Ishikawa (cell line): ENCODE results near the gene AP1S1.

ENCODE experiments used
- CEBPB ChIP-seq: IDR thresholded peaks from 2 replicates; pipeline ENCODE4 v1.6.1; 2012
- CREB1 ChIP-seq: IDR thresholded peaks from 2 replicates; pipeline ENCODE4 v1.6.1; 2012; ENCODE audit warnings: low read depth
- EGR1 ChIP-seq: IDR thresholded peaks from 2 replicates; pipeline ENCODE4 v1.6.1; 2012
- EP300 ChIP-seq: IDR thresholded peaks from 2 replicates; pipeline ENCODE4 v1.6.1; 2012; ENCODE audit warnings: borderline replicate concordance
- FOXM1 ChIP-seq: IDR thresholded peaks from 2 replicates; pipeline ENCODE4 v1.6.1; 2012; ENCODE audit warnings: low read depth, borderline replicate concordance
- MAX ChIP-seq: IDR thresholded peaks from 2 replicates; pipeline ENCODE4 v1.6.1; 2012
- NFIC ChIP-seq: IDR thresholded peaks from 2 replicates; pipeline ENCODE4 v1.6.1; 2012
- RAD21 ChIP-seq: IDR thresholded peaks from 2 replicates; pipeline ENCODE4 v1.6.1; 2012; ENCODE audit warnings: low read depth
- TAF1 ChIP-seq: IDR thresholded peaks from 2 replicates; pipeline ENCODE4 v1.6.1; 2012; ENCODE audit warnings: low read depth, mild to moderate bottlenecking
- TCF12 ChIP-seq: IDR thresholded peaks from 2 replicates; pipeline ENCODE4 v1.6.1; 2012; ENCODE audit warnings: low read depth
- TEAD4 ChIP-seq: IDR thresholded peaks from 2 replicates; pipeline ENCODE4 v1.6.1; 2012
- YY1 ChIP-seq: IDR thresholded peaks from 2 replicates; pipeline ENCODE4 v1.6.1; 2012; ENCODE audit warnings: low read depth
- ZBTB7A ChIP-seq: IDR thresholded peaks from 2 replicates; pipeline ENCODE4 v1.6.1; 2012; ENCODE audit warnings: low read depth
- TF ChIP-seq, protein P1 (sequence below): IDR thresholded peaks from 2 replicates; pipeline ENCODE4 v1.6.1; 2012
- TF ChIP-seq, protein P2 (sequence below): IDR thresholded peaks from 2 replicates; pipeline ENCODE4 v1.6.1; 2012; ENCODE audit warnings: low read depth, mild to moderate bottlenecking

Gene AP1S1

DNA sequence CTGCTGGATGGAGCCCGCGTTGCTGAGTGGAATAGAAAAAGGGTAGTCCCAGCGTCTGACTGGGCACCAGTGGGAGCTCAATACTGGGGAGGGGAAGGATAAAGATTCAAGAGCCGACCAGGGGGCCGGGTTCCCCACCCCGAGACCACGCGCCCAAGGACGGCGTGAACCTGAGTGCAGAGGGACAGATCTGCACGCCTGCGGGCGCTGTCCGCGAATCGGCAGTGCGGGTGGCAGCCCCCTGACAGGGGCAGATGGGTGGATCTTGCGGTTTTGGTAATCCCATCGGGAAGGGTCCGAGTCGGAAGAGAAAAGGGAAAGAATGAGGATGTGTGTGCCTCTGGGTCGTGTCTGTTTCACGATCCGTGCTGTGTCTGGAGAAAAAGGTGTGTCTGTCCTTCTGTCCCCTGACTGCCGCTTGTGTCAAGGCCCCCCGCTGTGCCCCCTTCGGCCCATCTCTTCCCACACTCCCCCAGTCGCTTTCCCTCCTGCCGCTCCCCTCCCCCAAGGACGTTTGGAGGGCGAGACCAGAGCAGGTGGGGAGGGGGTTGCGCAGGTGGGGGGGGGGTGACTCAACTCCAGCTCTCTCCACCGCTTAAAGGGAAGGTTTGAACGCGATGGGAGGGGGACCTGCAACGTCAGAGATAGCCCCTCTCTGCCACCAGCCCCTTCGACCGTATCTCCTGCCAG is 11.8 kb downstream of the AP1S1 start:
- TF ChIP-seq, protein P1, sequence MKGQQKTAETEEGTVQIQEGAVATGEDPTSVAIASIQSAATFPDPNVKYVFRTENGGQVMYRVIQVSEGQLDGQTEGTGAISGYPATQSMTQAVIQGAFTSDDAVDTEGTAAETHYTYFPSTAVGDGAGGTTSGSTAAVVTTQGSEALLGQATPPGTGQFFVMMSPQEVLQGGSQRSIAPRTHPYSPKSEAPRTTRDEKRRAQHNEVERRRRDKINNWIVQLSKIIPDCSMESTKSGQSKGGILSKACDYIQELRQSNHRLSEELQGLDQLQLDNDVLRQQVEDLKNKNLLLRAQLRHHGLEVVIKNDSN, result no peak
- no peak for TF ChIP-seq YY1
- TF ChIP-seq TAF1, result no peak
- TF ChIP-seq MAX, result no peak
- no peak for TF ChIP-seq EGR1
- TF ChIP-seq TEAD4, result no peak
- no peak for TF ChIP-seq ZBTB7A
- no peak for TF ChIP-seq RAD21
- no peak for TF ChIP-seq NFIC
- TF ChIP-seq CEBPB, result no peak
- TF ChIP-seq, protein P2, sequence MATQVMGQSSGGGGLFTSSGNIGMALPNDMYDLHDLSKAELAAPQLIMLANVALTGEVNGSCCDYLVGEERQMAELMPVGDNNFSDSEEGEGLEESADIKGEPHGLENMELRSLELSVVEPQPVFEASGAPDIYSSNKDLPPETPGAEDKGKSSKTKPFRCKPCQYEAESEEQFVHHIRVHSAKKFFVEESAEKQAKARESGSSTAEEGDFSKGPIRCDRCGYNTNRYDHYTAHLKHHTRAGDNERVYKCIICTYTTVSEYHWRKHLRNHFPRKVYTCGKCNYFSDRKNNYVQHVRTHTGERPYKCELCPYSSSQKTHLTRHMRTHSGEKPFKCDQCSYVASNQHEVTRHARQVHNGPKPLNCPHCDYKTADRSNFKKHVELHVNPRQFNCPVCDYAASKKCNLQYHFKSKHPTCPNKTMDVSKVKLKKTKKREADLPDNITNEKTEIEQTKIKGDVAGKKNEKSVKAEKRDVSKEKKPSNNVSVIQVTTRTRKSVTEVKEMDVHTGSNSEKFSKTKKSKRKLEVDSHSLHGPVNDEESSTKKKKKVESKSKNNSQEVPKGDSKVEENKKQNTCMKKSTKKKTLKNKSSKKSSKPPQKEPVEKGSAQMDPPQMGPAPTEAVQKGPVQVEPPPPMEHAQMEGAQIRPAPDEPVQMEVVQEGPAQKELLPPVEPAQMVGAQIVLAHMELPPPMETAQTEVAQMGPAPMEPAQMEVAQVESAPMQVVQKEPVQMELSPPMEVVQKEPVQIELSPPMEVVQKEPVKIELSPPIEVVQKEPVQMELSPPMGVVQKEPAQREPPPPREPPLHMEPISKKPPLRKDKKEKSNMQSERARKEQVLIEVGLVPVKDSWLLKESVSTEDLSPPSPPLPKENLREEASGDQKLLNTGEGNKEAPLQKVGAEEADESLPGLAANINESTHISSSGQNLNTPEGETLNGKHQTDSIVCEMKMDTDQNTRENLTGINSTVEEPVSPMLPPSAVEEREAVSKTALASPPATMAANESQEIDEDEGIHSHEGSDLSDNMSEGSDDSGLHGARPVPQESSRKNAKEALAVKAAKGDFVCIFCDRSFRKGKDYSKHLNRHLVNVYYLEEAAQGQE, result no peak

DNA sequence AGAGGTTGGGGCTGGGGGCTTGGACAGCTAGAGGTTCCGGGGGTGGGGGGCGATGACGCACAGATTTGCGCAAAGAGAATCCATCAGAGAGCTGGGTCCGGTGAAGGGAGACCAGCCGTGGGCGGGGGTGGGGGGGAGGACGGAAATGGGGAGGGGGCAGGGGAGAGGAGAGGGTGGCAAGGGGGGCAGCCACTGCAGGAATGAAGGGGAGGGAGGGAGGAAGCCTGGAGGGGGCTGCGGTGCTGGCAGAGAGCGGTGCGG is 12.3 kb downstream of the AP1S1 start:
- no peak for TF ChIP-seq TCF12

DNA sequence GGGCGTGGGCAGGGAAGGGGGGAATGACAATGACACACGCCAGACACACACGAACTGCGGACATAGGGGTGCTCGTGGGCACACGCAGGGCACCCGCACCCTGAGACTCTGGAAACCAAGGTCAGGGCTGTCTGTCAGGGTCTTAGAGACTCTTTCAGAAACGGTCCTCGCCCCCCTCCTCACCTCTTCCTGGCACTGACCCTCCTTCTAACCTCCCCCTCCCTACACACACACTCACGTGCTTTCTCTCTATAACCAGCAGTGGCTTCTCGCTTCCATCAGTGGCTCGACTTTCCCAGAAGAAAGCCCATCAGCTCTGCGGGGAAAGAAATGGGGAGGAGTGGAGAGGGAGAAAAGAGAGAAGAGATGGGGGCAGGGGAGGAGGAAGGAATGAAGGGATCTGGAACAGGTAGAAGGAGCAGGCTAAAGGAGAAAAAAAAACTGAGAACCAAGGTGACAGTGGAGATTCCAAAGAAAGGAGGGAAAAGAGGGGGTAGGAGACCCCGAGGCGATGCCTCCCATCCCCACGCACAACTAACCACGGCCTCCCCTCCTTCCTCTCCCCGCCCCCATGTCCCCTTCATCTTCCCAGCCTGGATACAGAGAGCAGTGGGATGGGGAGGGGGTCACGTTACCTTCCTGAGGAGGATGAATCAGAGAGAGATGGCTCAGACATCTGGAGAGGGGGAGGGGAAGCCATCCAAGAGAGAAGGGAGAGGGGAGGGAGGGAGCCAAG is 12.8 kb downstream of the AP1S1 start:
- TF ChIP-seq TCF12 (no peak), YY1 (no peak), NFIC (no peak), EP300 (no peak), TEAD4 (no peak), ZBTB7A (no peak)
- TF ChIP-seq, protein P1, result no peak
- TF ChIP-seq, protein P2, result no peak

DNA sequence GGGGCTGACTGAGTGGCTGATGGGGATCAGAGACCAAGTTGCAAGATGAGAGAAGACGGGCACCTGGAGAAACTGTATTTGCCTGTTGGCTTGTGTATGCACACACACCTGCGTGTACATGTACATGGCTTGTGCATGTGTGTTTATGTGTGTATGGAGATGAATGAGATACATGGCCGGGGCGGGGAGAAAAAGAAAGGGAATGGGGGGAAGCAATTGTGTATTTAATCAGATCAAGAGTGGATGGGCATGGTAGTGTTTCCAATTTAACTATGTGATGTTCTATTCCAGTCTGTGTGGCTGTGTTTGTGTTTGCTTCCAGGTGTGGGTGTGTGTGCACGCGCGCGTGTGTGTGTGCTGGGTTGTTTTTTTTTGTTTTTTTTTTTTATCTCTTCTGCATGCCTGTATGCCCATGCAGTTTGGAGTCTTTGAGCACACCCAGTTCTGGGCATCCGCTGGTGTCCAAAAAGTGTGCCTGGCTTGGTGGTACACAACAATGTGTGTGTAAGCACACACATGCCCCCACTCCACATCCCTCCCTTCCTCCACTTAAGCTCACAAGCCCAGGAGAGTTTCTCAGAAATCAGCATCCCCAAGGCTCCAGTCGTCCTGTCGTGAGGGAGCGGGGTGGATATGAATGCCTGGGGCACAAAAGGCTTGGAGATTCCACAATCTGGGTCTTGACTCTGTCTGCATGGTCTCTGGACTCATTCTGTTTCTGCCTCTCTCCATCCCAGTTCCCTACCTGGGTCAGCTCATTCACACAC is 13.6 kb downstream of the AP1S1 start:
- no peak for TF ChIP-seq NFIC
- TF ChIP-seq FOXM1, result no peak
- TF ChIP-seq EGR1, result no peak
- no peak for TF ChIP-seq TCF12
- no peak for TF ChIP-seq YY1
- no peak for TF ChIP-seq TEAD4
- TF ChIP-seq CREB1, result no peak
- no peak for TF ChIP-seq TAF1
- no peak for TF ChIP-seq ZBTB7A
- TF ChIP-seq, protein P2, result no peak
- TF ChIP-seq EP300, result no peak
- no peak for TF ChIP-seq MAX
- TF ChIP-seq, protein P1, result no peak
